ENCODE results near the gene DYNLT1. TPM values are rescaled to one million over a fixed set of nuclear protein-coding genes. Genes with fewer than 3 reads are reported as not detected.

The DYNLT1 gene
- total and polyA plus RNA-seq, 9 of the 15 experiments (the other 6 are each of a cell fraction or from before 2014, with no cell fraction given), result 42.2 to 583 (median 127) TPM

DNA sequence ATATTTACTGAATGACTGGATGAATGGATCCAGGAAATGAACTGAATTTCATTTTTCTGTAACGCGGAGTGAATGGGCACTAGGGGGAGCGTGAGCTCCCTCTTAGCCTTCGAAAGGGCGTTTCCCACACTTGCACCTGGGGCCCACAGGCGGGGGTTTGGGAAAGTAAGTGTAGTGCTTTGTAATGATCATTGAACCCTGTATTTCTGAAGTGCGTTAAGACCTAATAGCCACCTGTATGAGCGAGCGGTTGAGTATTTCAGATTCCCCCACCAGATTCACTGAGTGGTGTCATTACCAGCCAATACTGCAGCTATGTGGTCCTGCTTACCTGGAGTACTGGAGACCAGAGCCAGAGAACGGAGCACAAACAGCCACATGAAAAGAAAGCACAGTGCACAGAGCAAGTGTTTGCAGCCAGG lies 15.8 kb upstream of the DYNLT1 start (continued):
- TF ChIP-seq JUN (IDR thresholded peaks at IDR 0.05; ENCODE audit: borderline replicate concordance, low read depth, low read length) (no peak), JUN (CRISPR knock-in tag; IDR thresholded peaks at IDR 0.05; ENCODE audit: borderline replicate concordance) (no peak), NFIX (CRISPR knock-in tag; IDR thresholded peaks at IDR 0.05; ENCODE audit: low read depth) (no peak), SMARCB1 (IDR thresholded peaks at IDR 0.05; ENCODE audit: insufficient read length, low read depth) (no peak), GTF2E2 (tag; IDR thresholded peaks at IDR 0.05) (no peak), SIRT6 (IDR thresholded peaks at IDR 0.05; ENCODE audit: low read depth, low read length) (no peak), POLR3A (IDR thresholded peaks at IDR 0.05; ENCODE audit: borderline replicate concordance, extremely low read depth, insufficient read depth, insufficient read length) (no peak), ZNF184 (CRISPR knock-in tag; IDR thresholded peaks at IDR 0.05) (no peak), EGR1 (conservative IDR thresholded peaks at IDR 0.05) (no peak), TARDBP (IDR thresholded peaks at IDR 0.05) (no peak), SMAD2 (IDR thresholded peaks at IDR 0.05; ENCODE audit: low read depth, low read length) (no peak), TOE1 (IDR thresholded peaks at IDR 0.05; ENCODE audit: borderline replicate concordance) (no peak), TOE1 (CRISPR knock-in tag; IDR thresholded peaks at IDR 0.05; ENCODE audit: borderline replicate concordance, low read depth) (no peak), ILK (tag; IDR thresholded peaks at IDR 0.05; ENCODE audit: borderline replicate concordance, low read depth) (no peak)
- TF ChIP-seq, protein P1, sequence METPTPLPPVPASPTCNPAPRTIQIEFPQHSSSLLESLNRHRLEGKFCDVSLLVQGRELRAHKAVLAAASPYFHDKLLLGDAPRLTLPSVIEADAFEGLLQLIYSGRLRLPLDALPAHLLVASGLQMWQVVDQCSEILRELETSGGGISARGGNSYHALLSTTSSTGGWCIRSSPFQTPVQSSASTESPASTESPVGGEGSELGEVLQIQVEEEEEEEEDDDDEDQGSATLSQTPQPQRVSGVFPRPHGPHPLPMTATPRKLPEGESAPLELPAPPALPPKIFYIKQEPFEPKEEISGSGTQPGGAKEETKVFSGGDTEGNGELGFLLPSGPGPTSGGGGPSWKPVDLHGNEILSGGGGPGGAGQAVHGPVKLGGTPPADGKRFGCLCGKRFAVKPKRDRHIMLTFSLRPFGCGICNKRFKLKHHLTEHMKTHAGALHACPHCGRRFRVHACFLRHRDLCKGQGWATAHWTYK (CRISPR knock-in tag; IDR thresholded peaks at IDR 0.05), result no peak
- TF ChIP-seq, protein P2, sequence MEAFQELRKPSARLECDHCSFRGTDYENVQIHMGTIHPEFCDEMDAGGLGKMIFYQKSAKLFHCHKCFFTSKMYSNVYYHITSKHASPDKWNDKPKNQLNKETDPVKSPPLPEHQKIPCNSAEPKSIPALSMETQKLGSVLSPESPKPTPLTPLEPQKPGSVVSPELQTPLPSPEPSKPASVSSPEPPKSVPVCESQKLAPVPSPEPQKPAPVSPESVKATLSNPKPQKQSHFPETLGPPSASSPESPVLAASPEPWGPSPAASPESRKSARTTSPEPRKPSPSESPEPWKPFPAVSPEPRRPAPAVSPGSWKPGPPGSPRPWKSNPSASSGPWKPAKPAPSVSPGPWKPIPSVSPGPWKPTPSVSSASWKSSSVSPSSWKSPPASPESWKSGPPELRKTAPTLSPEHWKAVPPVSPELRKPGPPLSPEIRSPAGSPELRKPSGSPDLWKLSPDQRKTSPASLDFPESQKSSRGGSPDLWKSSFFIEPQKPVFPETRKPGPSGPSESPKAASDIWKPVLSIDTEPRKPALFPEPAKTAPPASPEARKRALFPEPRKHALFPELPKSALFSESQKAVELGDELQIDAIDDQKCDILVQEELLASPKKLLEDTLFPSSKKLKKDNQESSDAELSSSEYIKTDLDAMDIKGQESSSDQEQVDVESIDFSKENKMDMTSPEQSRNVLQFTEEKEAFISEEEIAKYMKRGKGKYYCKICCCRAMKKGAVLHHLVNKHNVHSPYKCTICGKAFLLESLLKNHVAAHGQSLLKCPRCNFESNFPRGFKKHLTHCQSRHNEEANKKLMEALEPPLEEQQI (IDR thresholded peaks at IDR 0.05), result no peak
